KMS-11 (cell line): ENCODE data around the gene FAM163B.

ENCODE experiments used
- H2AFZ ChIP-seq: fragments of 200-600 bp; sonication (generic); 2 replicates; pipeline ENCODE4 v1.6.1; 2016; ENCODE audit warnings: antibody characterized with exemption, mixed run types, low read depth
- H3K27ac ChIP-seq: fragments of 200-600 bp; sonication (generic); 2 replicates; pipeline ENCODE4 v1.6.1; 2016; ENCODE audit warnings: mild to moderate bottlenecking, mixed run types
- H3K27me3 ChIP-seq: fragments of 200-600 bp; sonication (generic); 2 replicates; pipeline ENCODE4 v1.6.1; 2017; ENCODE audit warnings: mild to moderate bottlenecking, low read depth, mixed run types, moderate library complexity; ENCODE audit not compliant: insufficient read depth
- H3K36me3 ChIP-seq: fragments of 200-600 bp; sonication (generic); 2 replicates; pipeline ENCODE4 v1.6.1; 2017; ENCODE audit warnings: mild to moderate bottlenecking, mixed run types; ENCODE audit not compliant: insufficient read depth
- H3K4me1 ChIP-seq: fragments of 200-600 bp; sonication (generic); 2 replicates; pipeline ENCODE4 v1.6.1; 2016; ENCODE audit warnings: mild to moderate bottlenecking, low read depth, mixed run types; ENCODE audit not compliant: poor library complexity, severe bottlenecking
- H3K4me2 ChIP-seq: fragments of 200-600 bp; sonication (generic); 2 replicates; pipeline ENCODE4 v1.7.0; 2016; ENCODE audit warnings: mild to moderate bottlenecking, mixed run types
- H3K4me3 ChIP-seq: fragments of 200-600 bp; sonication (generic); IDR thresholded peaks from 2 replicates; pipeline ENCODE4 v1.6.1; 2017; ENCODE audit warnings: low read depth, low read length, mixed read lengths; ENCODE audit not compliant: insufficient read depth
- H3K79me2 ChIP-seq: fragments of 200-600 bp; sonication (generic); 2 replicates; pipeline ENCODE4 v1.6.1; 2016; ENCODE audit warnings: low read depth, mixed run types; ENCODE audit not compliant: insufficient read depth
- H3K9ac ChIP-seq: fragments of 200-600 bp; sonication (generic); 2 replicates; pipeline ENCODE4 v1.6.1; 2016; ENCODE audit warnings: mild to moderate bottlenecking, mixed run types
- H4K20me1 ChIP-seq: fragments of 200-600 bp; sonication (generic); 2 replicates; pipeline ENCODE4 v1.6.1; 2016; ENCODE audit warnings: mild to moderate bottlenecking, mixed run types; ENCODE audit not compliant: insufficient read depth
- TF ChIP-seq, protein P1 (sequence below): fragments of 200-600 bp; sonication (generic); conservative IDR thresholded peaks from 2 replicates; pipeline ENCODE4 v1.6.1; 2017; ENCODE audit warnings: low read depth, mild to moderate bottlenecking, antibody characterized with exemption, low read length, moderate library complexity, mixed read lengths

FAM163B gene

DNA sequence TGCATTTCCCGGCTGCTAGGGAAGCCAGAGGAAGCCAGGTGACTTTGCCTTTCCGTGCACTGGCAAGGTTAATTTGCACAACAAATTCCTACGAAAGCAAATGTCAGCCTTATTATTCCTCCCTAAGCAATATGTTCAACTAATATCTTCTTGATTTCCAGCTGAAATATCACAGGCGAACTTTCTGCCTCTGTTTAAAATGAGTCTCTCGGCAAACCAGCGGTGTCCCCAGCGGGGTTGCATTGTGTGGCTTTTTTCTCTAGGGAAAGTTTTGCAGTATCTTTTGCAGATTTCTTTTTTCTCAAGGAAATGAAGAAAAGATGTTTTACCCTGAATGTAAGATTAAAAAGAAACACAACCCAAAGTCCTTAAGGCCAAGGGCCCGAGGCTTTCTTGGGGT is 28.9 kb upstream of the FAM163B start:
- H3K27me3 ChIP-seq = peaks cover 63% of the 10 kb centered on the region

DNA sequence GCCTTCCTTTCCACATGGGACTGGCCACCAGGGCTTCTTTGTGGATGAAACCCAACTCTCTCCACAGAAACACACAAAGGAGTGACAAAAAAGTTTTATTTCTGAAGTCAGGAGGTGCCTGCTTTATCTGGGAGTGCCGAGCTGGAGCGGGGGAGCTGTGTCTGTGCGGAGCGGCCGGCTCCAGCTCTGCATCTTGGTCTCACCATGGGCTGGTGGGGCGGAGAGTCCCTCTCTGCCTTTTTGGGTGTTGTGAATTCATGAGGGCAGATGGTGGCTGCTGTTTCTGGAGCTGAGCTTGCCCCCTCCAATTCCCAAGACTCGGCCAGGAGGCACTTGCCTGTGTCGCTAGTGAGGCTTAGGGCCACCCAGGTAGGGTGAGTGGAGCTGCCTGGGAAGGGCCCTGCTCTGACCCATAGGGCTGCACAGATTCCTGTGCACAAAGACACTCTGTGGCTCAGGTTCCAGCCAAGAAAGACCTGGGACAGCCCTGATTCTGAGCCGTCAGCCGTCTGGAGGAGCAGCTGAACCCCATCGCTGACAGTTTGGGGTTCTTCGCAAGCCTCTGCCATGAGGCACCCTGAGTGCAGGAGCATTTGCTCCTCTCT is 28.4 kb upstream of the FAM163B start:
- Histone ChIP-seq H4K20me1 (no peaks in the 10 kb centered on the region), H3K27me3 (peaks cover 57% of the 10 kb centered on the region), H2AFZ (no peak overlapping the region), H3K4me2 (no peak overlapping the region), H3K27ac (no peak overlapping the region), H3K4me1 (no peaks in the 10 kb centered on the region), H3K79me2 (no peaks in the 10 kb centered on the region), H3K4me3 (no peak overlapping the region), H3K9ac (no peak overlapping the region), H3K36me3 (no peaks in the 10 kb centered on the region)
- TF ChIP-seq, protein P1, sequence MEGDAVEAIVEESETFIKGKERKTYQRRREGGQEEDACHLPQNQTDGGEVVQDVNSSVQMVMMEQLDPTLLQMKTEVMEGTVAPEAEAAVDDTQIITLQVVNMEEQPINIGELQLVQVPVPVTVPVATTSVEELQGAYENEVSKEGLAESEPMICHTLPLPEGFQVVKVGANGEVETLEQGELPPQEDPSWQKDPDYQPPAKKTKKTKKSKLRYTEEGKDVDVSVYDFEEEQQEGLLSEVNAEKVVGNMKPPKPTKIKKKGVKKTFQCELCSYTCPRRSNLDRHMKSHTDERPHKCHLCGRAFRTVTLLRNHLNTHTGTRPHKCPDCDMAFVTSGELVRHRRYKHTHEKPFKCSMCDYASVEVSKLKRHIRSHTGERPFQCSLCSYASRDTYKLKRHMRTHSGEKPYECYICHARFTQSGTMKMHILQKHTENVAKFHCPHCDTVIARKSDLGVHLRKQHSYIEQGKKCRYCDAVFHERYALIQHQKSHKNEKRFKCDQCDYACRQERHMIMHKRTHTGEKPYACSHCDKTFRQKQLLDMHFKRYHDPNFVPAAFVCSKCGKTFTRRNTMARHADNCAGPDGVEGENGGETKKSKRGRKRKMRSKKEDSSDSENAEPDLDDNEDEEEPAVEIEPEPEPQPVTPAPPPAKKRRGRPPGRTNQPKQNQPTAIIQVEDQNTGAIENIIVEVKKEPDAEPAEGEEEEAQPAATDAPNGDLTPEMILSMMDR = no peak

More for the DNA sequence above, 28.9 kb upstream of the FAM163B start:
- H3K4me3 ChIP-seq = no peak overlapping the region
- no peaks in the 10 kb centered on the region for H3K79me2 ChIP-seq
- no peaks in the 10 kb centered on the region for H3K36me3 ChIP-seq
- TF ChIP-seq, protein P1 = no peak
- no peaks in the 10 kb centered on the region for H4K20me1 ChIP-seq
- no peak overlapping the region for H3K27ac ChIP-seq
- no peaks in the 10 kb centered on the region for H3K4me1 ChIP-seq
- no peak overlapping the region for H3K4me2 ChIP-seq
- H2AFZ ChIP-seq = no peak overlapping the region
- H3K9ac ChIP-seq = no peak overlapping the region

DNA sequence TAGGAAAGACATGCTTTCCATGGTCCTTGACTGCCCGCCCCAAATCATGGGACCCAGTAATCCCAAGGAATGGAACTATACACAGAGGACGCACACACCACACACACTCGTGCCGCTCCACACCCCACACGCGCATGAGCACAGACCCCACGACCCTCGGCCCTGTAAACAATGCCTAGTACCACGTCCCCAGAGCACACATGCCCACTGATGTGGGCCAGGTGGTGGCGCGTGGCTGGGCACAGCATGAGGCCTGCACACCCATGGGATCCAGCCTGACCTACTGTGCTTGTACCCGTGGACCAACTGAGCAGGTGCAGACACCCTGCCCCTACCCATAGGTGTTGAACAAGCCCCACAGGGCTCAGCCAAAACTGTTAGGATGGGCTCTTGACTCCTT is 27.7 kb upstream of the FAM163B start:
- TF ChIP-seq, protein P1 = no peak
- Histone ChIP-seq H3K9ac (no peak overlapping the region), H2AFZ (no peak overlapping the region), H3K36me3 (no peaks in the 10 kb centered on the region), H4K20me1 (no peaks in the 10 kb centered on the region), H3K4me2 (no peak overlapping the region), H3K4me3 (no peak overlapping the region), H3K4me1 (no peaks in the 10 kb centered on the region), H3K27ac (no peak overlapping the region), H3K79me2 (no peaks in the 10 kb centered on the region), H3K27me3 (peaks cover 59% of the 10 kb centered on the region)

DNA sequence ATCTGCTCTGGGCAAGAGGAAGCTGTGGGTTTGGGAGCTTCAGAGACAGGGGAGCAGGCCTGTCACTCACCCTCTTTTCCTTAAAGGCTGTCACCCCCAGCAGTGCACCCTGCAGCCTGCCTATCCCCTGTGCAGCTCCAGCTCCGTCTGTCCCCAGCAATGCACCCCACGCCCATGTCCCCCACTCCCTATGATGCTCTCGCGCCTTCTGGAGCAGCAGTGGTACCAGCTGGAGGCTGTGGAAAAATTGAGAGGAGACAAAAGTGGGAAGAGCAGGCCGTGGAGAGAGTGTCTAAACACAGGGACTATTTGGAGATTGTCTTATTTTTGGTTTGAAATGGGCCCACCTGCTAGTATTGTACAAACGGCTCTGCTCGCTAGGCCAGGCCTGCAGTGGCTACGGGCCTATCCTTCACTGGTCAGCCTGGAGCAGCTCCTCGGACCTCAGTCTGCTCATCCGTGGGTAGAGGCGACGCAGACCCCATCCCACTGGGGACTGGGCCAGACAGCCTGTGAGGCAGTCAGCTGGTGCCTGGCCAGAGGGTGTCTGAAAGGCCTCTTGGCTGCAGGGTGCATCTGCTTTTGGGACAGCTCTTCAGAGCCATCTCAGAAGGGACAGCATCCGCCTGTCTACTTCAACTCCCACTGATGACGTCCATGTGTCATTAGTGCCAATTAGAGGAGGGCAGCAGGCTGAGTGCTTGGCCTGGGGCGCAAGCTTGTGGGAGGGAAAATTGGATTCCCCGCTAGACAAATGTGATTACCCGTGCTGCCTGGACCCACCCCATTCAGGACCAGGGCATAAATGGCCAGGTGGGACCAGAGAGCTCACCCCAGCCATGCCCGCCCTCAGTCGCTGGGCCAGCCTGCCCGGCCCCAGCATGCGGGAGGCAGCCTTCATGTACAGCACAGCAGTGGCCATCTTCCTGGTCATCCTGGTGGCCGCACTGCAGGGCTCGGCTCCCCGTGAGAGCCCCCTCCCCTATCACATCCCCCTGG is 26.6 kb upstream of the FAM163B start, which contains the start of gene DBH:
TSS of gene DBH (plus strand) at position 831 of the 999 bp plus-strand sequence. CDS start at position 840, 9 bp downstream.
- TF ChIP-seq, protein P1 = no peak

More for the DNA sequence above, 26.6 kb upstream of the FAM163B start, which contains the start of gene DBH:
- Histone ChIP-seq H4K20me1 (no peaks in the 10 kb centered on the region), H3K27ac (no peak within 1 kb of the TSS), H3K27me3 (peaks cover 48% of the 10 kb centered on the region), H3K9ac (no peak within 1 kb of the TSS), H3K4me1 (no peaks in the 10 kb centered on the region), H2AFZ (no peak within 1 kb of the TSS), H3K4me2 (no peak within 1 kb of the TSS), H3K36me3 (no peaks in the 10 kb centered on the region), H3K79me2 (no peaks in the 10 kb centered on the region), H3K4me3 (no peak within 1 kb of the TSS)
